HG03520 (cell line): ENCODE data around the gene ESR1.
"Not testable (repeated sequence)": the region's sequence is repeated elsewhere in the genome, so short reads cannot be mapped to it uniquely, and the experiment has no call there.

Experiments used
- ATAC-seq: cut with Tn5 transposase; IDR thresholded peaks from one replicate; pipeline ENCODE4 v1.9.1; 2021; ENCODE audit warnings: mild to moderate bottlenecking, moderate library complexity; ENCODE audit not compliant: unreplicated experiment

ESR1 gene

GRCh38 chr6:152050451-152051195 lies 243.1 kb downstream of the ESR1 start:
- no peak for ATAC-seq

GRCh38 chr6:152052061-152052460 lies 244.6 kb downstream of the ESR1 start:
- no peak for ATAC-seq

- no peak for ATAC-seq
These were observed 245.8 kb downstream of the ESR1 start for GRCh38 chr6:152053332-152053731.

- ATAC-seq: no peak
These were observed 247.0 kb downstream of the ESR1 start for GRCh38 chr6:152054441-152054840.

- ATAC-seq: no peak
These were observed 248.0 kb downstream of the ESR1 start for GRCh38 chr6:152055517-152055916.

- no peak for ATAC-seq
These were observed 250.5 kb downstream of the ESR1 start for GRCh38 chr6:152057832-152058498.

GRCh38 chr6:152059909-152060308 lies 252.4 kb downstream of the ESR1 start:
- no peak for ATAC-seq

- ATAC-seq: no peak
These were observed 255.0 kb downstream of the ESR1 start for GRCh38 chr6:152062476-152062875.

GRCh38 chr6:152063170-152063921 lies 255.9 kb downstream of the ESR1 start:
- no peak for ATAC-seq

- ATAC-seq: no peak
These were observed 261.3 kb downstream of the ESR1 start for GRCh38 chr6:152068622-152069261.

GRCh38 chr6:152070556-152070955 lies 263.1 kb downstream of the ESR1 start:
- no peak for ATAC-seq

- no peak for ATAC-seq
These were observed 263.8 kb downstream of the ESR1 start for GRCh38 chr6:152071318-152071717.

- ATAC-seq: no peak
These were observed 264.4 kb downstream of the ESR1 start for GRCh38 chr6:152071843-152072242.

- not testable (repeated sequence) for ATAC-seq
These were observed 268.8 kb downstream of the ESR1 start for GRCh38 chr6:152076242-152076641.

- no peak for ATAC-seq
These were observed 270.5 kb downstream of the ESR1 start for GRCh38 chr6:152078001-152078400.

GRCh38 chr6:152078804-152079203 lies 271.3 kb downstream of the ESR1 start:
- ATAC-seq: no peak

GRCh38 chr6:152085451-152085921 lies 278.0 kb downstream of the ESR1 start:
- ATAC-seq: no peak

GRCh38 chr6:152086223-152086873 lies 278.9 kb downstream of the ESR1 start:
- no peak for ATAC-seq

- no peak for ATAC-seq
These were observed 279.6 kb downstream of the ESR1 start for GRCh38 chr6:152087096-152087495.

GRCh38 chr6:152087701-152088100 lies 280.2 kb downstream of the ESR1 start:
- no peak for ATAC-seq

GRCh38 chr6:152089992-152090391 lies 282.5 kb downstream of the ESR1 start:
- no peak for ATAC-seq
